Measurements from ENCODE around the gene MBTPS1. TPM values are rescaled to one million over a fixed set of nuclear protein-coding genes. Genes with fewer than 3 reads are reported as not detected.

The MBTPS1 gene
- total and polyA plus RNA-seq, 2 donors from 2014 or later: 45.5 to 91.7 TPM

- no peak overlapping the region for H3K4me3 ChIP-seq (ENCODE audit: low read length in 3 of 3)
- intact Hi-C loops (cut with DNase I): no loop called here
- no peak for TF ChIP-seq CTCF (IDR thresholded peaks at IDR 0.05; ENCODE audit: borderline replicate concordance, extremely low read depth, insufficient read depth)
These were observed 49.1 kb downstream of the MBTPS1 start for GRCh38 chr16:84067640-84068039.

GRCh38 chr16:84065536-84066132, 51.1 kb downstream of the MBTPS1 start:
- Histone ChIP-seq H3K27ac (ENCODE audit: low read depth in 2 of 2, low read length in 2 of 2) (no peak overlapping the region), H3K36me3 (ENCODE audit: control insufficient read depth in 2 of 3, insufficient read depth in 3 of 3, low read length in 3 of 3) (peaks cover 9 to 69% (median 55%) of the 10 kb centered on the region in 3 donors), H3K9ac (ENCODE audit: low read length in 3 of 3) (no peak overlapping the region), H3K9me3 (ENCODE audit: control insufficient read depth in 2 of 3, insufficient read depth in 1 of 3, low read length in 3 of 3) (no peaks in the 10 kb centered on the region), H3K4me3 (ENCODE audit: low read length in 3 of 3) (no peak overlapping the region), H3K27me3 (ENCODE audit: control insufficient read depth, insufficient read depth, low read length) (no peaks in the 10 kb centered on the region), H3K4me1 (ENCODE audit: control insufficient read depth in 2 of 3, insufficient read depth in 2 of 3, low read depth in 1 of 3, low read length in 3 of 3) (no peaks in the 10 kb centered on the region)
- DNase-seq: peak in 3 of 5 donors; percentile 58 to 77 (median 63)
- intact Hi-C loops (cut with DNase I): no loop called here
- TF ChIP-seq CTCF (IDR thresholded peaks at IDR 0.05; ENCODE audit: borderline replicate concordance, extremely low read depth, insufficient read depth): peak; percentile 65
- no peak for FAIRE-seq

More at GRCh38 chr16:84067640-84068039, 49.1 kb downstream of the MBTPS1 start:
- H3K4me1 ChIP-seq (ENCODE audit: control insufficient read depth in 2 of 3, insufficient read depth in 2 of 3, low read depth in 1 of 3, low read length in 3 of 3): no peaks in the 10 kb centered on the region
- H3K9me3 ChIP-seq (ENCODE audit: control insufficient read depth in 2 of 3, insufficient read depth in 1 of 3, low read length in 3 of 3): no peaks in the 10 kb centered on the region
- peaks cover 9 to 62% (median 56%) of the 10 kb centered on the region in 3 donors for H3K36me3 ChIP-seq (ENCODE audit: control insufficient read depth in 2 of 3, insufficient read depth in 3 of 3, low read length in 3 of 3)
- DNase-seq (no peak), FAIRE-seq (no peak)
- H3K9ac ChIP-seq (ENCODE audit: low read length in 3 of 3): no peak overlapping the region
- no peak overlapping the region for H3K27ac ChIP-seq (ENCODE audit: low read depth in 2 of 2, low read length in 2 of 2)
- H3K27me3 ChIP-seq (ENCODE audit: control insufficient read depth, insufficient read depth, low read length): no peaks in the 10 kb centered on the region

GRCh38 chr16:84063980-84064379, 52.8 kb downstream of the MBTPS1 start:
- no peak for FAIRE-seq

More at GRCh38 chr16:84063980-84064379, 52.8 kb downstream of the MBTPS1 start:
- Histone ChIP-seq H3K27me3 (ENCODE audit: control insufficient read depth, insufficient read depth, low read length) (no peaks in the 10 kb centered on the region), H3K4me3 (ENCODE audit: low read length in 3 of 3) (no peak overlapping the region), H3K36me3 (ENCODE audit: control insufficient read depth in 2 of 3, insufficient read depth in 3 of 3, low read length in 3 of 3) (peaks cover 9 to 69% (median 49%) of the 10 kb centered on the region in 3 donors), H3K9ac (ENCODE audit: low read length in 3 of 3) (no peak overlapping the region), H3K4me1 (ENCODE audit: control insufficient read depth in 2 of 3, insufficient read depth in 2 of 3, low read depth in 1 of 3, low read length in 3 of 3) (no peaks in the 10 kb centered on the region), H3K9me3 (ENCODE audit: control insufficient read depth in 2 of 3, insufficient read depth in 1 of 3, low read length in 3 of 3) (no peaks in the 10 kb centered on the region), H3K27ac (ENCODE audit: low read depth in 2 of 2, low read length in 2 of 2) (no peak overlapping the region)
- intact Hi-C loops (cut with DNase I): no loop called here
- no peak for DNase-seq
- no peak for TF ChIP-seq CTCF (IDR thresholded peaks at IDR 0.05; ENCODE audit: borderline replicate concordance, extremely low read depth, insufficient read depth)

All from kidney (tissue), 14 donors.